ENCODE data around the gene SPOCK1. TPM values are rescaled to one million over a fixed set of nuclear protein-coding genes. Genes with fewer than 3 reads are reported as not detected.

The SPOCK1 gene
- total and polyA plus RNA-seq, 7 donors: 4.2 to 52.7 (median 16.0) TPM

- intact Hi-C loops (cut with DNase I): loop anchor here (1.0 to 5.0 kb wide), 2 partner anchors 179 to 182 kb away; partner anchors contain the start of gene SPOCK1 (in 1 of the 2)
- ATAC-seq: peak in 3 of 4 donors; percentile 48 to 59 (median 54)
Measured at GRCh38 chr5:137320056-137321045, 178.8 kb downstream of the SPOCK1 start.

GRCh38 chr5:137318027-137318426, 181.1 kb downstream of the SPOCK1 start:
- no peaks in the 10 kb centered on the region for H3K27me3 ChIP-seq (ENCODE audit: insufficient read depth in 3 of 3, low read length in 2 of 3)
- intact Hi-C loops (cut with DNase I): no loop called here
- no peak overlapping the region for H3K27ac ChIP-seq
- TF ChIP-seq CTCF (IDR thresholded peaks at IDR 0.05): no peak
- H3K9me3 ChIP-seq: no peaks in the 10 kb centered on the region
- ATAC-seq (no peak), DNase-seq (no peak)
- no peak overlapping the region for H3K4me3 ChIP-seq
- H3K4me1 ChIP-seq: peaks cover 6% of the 10 kb centered on the region
- no peaks in the 10 kb centered on the region for H3K36me3 ChIP-seq (ENCODE audit: insufficient read depth in 1 of 2, low read depth in 1 of 2)
- WGBS, 3 donors: 89 to 94% (median 93%) methylated on average over 6 of the region's 6 CpGs

More at GRCh38 chr5:137320056-137321045, 178.8 kb downstream of the SPOCK1 start:
- TF ChIP-seq CTCF (IDR thresholded peaks at IDR 0.05): peak; percentile 79
- 5 to 10% (median 8%) methylated on average over 3 of the region's 3 CpGs for WGBS, 3 donors
- H3K27me3 ChIP-seq (ENCODE audit: insufficient read depth in 3 of 3, low read length in 2 of 3): no peaks in the 10 kb centered on the region
- no peak overlapping the region for H3K27ac ChIP-seq
- no peak overlapping the region for H3K4me3 ChIP-seq
- no peaks in the 10 kb centered on the region for H3K36me3 ChIP-seq (ENCODE audit: insufficient read depth in 1 of 2, low read depth in 1 of 2)
- DNase-seq: no peak
- peaks cover 6% of the 10 kb centered on the region for H3K4me1 ChIP-seq
- no peaks in the 10 kb centered on the region for H3K9me3 ChIP-seq

DNA sequence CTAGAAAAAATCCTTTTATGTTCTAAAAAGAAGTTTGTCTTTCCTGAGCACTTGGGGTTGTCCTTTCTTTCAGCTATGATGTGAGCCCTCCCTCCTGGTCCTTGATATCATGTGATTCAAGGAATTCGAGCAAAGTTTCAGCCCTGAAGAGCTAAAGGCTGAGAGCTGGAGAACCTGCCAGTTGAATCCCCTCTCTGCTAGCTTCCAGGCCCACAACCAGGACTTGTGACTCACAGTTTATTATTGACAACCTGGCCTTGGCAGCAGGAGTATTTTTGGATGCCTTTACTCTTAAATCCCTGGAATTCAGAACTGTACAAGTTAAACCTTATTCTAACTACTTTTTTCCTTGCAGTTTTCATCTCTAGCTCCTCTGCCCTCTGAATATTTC, 182.8 kb downstream of the SPOCK1 start:
- intact Hi-C loops (cut with DNase I): no loop called here
- ATAC-seq (peak; percentile 54 to 79 (median 67)), DNase-seq (no peak)
- no peaks in the 10 kb centered on the region for H3K9me3 ChIP-seq
- 14 to 17% (median 17%) methylated on average over 1 of the region's 1 CpG for whole genome bisulfite sequencing, 3 donors
- no peaks in the 10 kb centered on the region for H3K27me3 ChIP-seq (ENCODE audit: insufficient read depth in 3 of 3, low read length in 2 of 3)
- no peak overlapping the region for H3K27ac ChIP-seq
- H3K4me3 ChIP-seq: no peak overlapping the region
- no peaks in the 10 kb centered on the region for H3K36me3 ChIP-seq (ENCODE audit: insufficient read depth in 1 of 2, low read depth in 1 of 2)
- TF ChIP-seq CTCF (IDR thresholded peaks at IDR 0.05): no peak
- H3K4me1 ChIP-seq: peaks cover 6% of the 10 kb centered on the region

- Histone ChIP-seq H3K4me3 (no peak overlapping the region), H3K9me3 (no peaks in the 10 kb centered on the region), H3K27ac (no peak overlapping the region), H3K27me3 (ENCODE audit: insufficient read depth in 3 of 3, low read length in 2 of 3) (no peaks in the 10 kb centered on the region), H3K4me1 (peaks cover 6% of the 10 kb centered on the region), H3K36me3 (ENCODE audit: insufficient read depth in 1 of 2, low read depth in 1 of 2) (no peaks in the 10 kb centered on the region)
- TF ChIP-seq CTCF (IDR thresholded peaks at IDR 0.05): no peak
- ATAC-seq (peak; percentile 49 to 90 (median 82)), DNase-seq (no peak)
- intact Hi-C loops (cut with DNase I): no loop called here
- WGBS, 3 donors: 39 to 59% (median 44%) methylated on average over 8 of the region's 8 CpGs
Measured at GRCh38 chr5:137315534-137316345, 183.4 kb downstream of the SPOCK1 start.
